Measurements from ENCODE around the gene DBX1.

The DBX1 gene

GRCh38 chr11:20120134-20120925 lies 39.9 kb downstream of the DBX1 start:
- DNase-seq (ENCODE audit: low spot score), result no peak

DNA sequence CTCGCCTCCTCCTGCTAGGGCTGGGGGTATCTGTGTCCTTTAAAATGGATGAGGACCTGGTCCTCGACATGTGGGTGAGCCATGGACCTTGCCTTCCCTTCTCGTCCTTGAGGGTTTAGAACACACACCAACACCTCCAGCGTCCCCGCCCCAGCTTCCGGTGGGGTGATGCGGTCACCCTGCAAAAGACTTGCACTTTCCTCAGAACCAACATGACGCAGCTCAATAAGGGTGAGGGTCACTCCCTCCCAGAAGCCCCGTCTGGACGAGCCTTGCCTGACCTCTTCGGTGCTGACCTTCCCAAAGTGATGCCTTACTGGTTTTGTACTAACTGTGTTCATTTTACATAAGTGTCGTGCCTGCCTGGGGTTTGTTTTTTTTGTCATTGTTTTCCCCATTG lies 41.0 kb downstream of the DBX1 start:
- DNase-seq (ENCODE audit: low spot score), result no peak

DNA sequence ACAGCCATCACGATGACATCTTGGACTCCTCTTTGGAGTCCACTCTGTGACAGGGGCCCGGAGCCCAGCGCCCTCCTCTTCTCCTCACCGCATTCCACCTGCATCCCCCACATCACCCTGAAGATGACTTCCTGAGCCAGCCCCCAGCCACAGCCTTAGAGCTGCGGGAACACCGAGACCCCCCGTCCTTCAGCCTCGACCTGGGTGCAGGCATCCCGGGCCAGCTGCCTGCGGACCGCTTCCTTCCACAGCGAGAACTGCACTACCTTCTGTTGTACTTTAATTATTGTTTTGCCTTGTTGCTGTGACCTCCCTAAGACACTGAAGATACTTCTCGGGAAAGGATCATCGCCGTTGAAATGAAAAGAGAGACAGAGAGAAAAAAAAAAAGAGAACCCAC lies 42.1 kb downstream of the DBX1 start:
- DNase-seq (ENCODE audit: low spot score), result no peak

GRCh38 chr11:20117291-20117690 lies 43.0 kb downstream of the DBX1 start:
- DNase-seq (ENCODE audit: low spot score), result no peak

GRCh38 chr11:20116825-20117224 lies 43.5 kb downstream of the DBX1 start:
- DNase-seq (ENCODE audit: low spot score), result no peak

DNA sequence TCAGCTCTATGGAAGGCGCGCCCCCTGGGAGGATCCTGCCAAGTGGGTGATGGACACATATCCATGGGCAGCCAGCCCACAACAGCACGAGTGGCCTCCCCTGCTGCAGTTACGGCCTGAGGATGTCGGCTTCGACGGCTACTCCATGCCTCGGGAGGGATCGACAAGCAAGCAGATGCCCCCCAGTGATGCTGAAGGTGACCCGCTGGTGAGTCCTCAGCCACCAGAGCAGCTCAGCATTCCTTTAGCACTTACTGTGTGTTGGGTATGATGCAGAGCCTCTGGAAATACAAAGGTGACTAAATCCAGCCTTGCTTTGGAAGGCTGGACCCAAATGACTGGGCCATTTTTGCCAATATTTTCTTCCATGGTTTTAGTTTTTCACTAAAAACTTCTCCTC lies 45.7 kb downstream of the DBX1 start:
- no peak for DNase-seq (ENCODE audit: low spot score)

GRCh38 chr11:20113149-20113438 lies 47.2 kb downstream of the DBX1 start:
- DNase-seq (ENCODE audit: low spot score), result no peak

- peak; percentile 92 for DNase-seq (ENCODE audit: low spot score)
Measured at GRCh38 chr11:20112291-20113148, 47.8 kb downstream of the DBX1 start.

DNA sequence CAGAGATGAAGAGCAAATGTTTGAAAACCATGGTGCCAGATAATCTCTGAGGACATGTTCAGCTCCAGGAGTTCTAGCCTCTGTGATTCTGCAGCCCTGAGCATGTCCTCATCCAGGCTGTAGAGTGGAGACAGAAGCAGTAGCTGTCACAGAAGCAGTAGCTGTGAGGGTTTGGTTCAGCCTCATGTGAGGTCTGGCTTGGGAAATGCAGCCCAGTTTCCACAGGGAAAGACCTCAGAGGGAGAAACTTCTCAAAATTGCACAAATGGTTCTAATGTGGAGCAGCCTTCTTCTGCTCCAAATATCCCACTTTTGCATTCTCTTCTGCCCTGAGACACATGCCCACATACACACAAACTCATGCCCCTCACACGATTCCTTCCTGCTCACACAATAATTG lies 48.4 kb downstream of the DBX1 start:
- peak; percentile 31 for DNase-seq (ENCODE audit: low spot score)

GRCh38 chr11:20110908-20111669 lies 49.2 kb downstream of the DBX1 start:
- DNase-seq (ENCODE audit: low spot score), result peak; percentile 57

- no peak for DNase-seq (ENCODE audit: low spot score)
Measured at GRCh38 chr11:20109731-20110445, 50.4 kb downstream of the DBX1 start.
